ENCODE measurements around the gene RHO. TPM values are rescaled to one million over a fixed set of nuclear protein-coding genes. Genes with fewer than 3 reads are reported as not detected.

The RHO gene
- total and polyA plus RNA-seq, 2 donors (not counting 3 experiments of a cell fraction or from before 2014, with no cell fraction given): not detected

DNA sequence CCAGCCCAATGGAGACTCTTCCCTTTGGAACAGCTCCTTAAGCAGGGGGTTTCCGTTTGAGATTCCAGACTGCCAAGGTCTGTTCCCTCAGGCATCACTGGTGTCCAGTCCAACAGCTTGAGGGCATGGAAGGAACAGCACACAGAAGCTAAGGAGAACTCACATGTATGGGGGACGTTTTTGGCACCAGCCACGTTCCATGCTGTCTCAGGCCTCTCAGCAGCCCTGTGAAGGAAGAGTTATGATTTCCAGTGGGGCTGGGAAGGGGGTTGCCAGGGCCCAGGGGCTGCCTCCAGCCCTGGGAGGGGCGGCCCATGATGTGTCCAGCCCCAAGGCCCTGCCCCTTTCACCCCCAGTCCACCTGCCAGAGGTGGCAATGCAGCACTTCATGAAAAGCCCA lies 7.5 kb upstream of the RHO start:
- Histone ChIP-seq H3K36me3 (ENCODE audit: control insufficient read depth in 2 of 2, extremely low read depth in 1 of 2, insufficient read depth in 2 of 2, low read length in 2 of 2) (peaks cover 0 to 8% of the 10 kb centered on the region in 2 experiments), H3K79me2 (ENCODE audit: control insufficient read depth, insufficient read depth, low read length) (no peaks in the 10 kb centered on the region), H2AFZ (ENCODE audit: low read depth, low read length) (no peak overlapping the region), H3K27ac (ENCODE audit: insufficient read depth, low read depth, low read length) (no peak overlapping the region), H3K4me1 (ENCODE audit: control insufficient read depth, extremely low read depth, insufficient read depth, low read length) (peaks cover 4% of the 10 kb centered on the region), H4K20me1 (replicated peaks; ENCODE audit: control insufficient read depth, extremely low read depth, insufficient read depth, low read length) (no peaks in the 10 kb centered on the region), H3K4me3 (replicated peaks in 1 of 3; ENCODE audit: insufficient read depth in 1 of 3, low read depth in 1 of 3, low read length in 3 of 3) (no peak overlapping the region), H3K9me3 (replicated peaks; ENCODE audit: control insufficient read depth, insufficient read depth, low read length) (no peaks in the 10 kb centered on the region), H3K27me3 (ENCODE audit: control insufficient read depth in 2 of 2, insufficient read depth in 2 of 2, low read length in 2 of 2) (no peaks in the 10 kb centered on the region), H3K9me1 (replicated peaks; ENCODE audit: control insufficient read depth, extremely low read depth, insufficient read depth, low read length) (no peaks in the 10 kb centered on the region), H3K4me2 (ENCODE audit: insufficient read depth, low read length) (no peak overlapping the region), H3K9ac (replicated peaks; ENCODE audit: extremely low read depth, insufficient read depth, low read length) (no peak overlapping the region)
- TF ChIP-seq POLR2AphosphoS5 (IDR thresholded peaks at IDR 0.05; ENCODE audit: insufficient read depth, low read depth, low read length) (no peak), MYC (IDR thresholded peaks at IDR 0.05; ENCODE audit: low read depth, low read length) (no peak)
- FAIRE-seq: no peak
- DNase-seq (ENCODE audit: low read depth, low spot score): no peak
- ChIA-PET POLR2A (no interaction called here), CTCF (no interaction called here)
- BruUV-seq (replicated peaks): no TSS peak
- dilution Hi-C loops (cut with MboI; ENCODE audit: extremely low pct_ligation_motif_present, low sequenced_read_pairs) (no loop called here), intact Hi-C loops (cut with micrococcal nuclease) (no loop called here)

- Histone ChIP-seq H3K27ac (ENCODE audit: insufficient read depth, low read depth, low read length) (no peak overlapping the region), H3K27me3 (ENCODE audit: control insufficient read depth in 2 of 2, insufficient read depth in 2 of 2, low read length in 2 of 2) (no peaks in the 10 kb centered on the region), H4K20me1 (replicated peaks; ENCODE audit: control insufficient read depth, extremely low read depth, insufficient read depth, low read length) (no peaks in the 10 kb centered on the region), H3K4me1 (ENCODE audit: control insufficient read depth, extremely low read depth, insufficient read depth, low read length) (peaks cover 4% of the 10 kb centered on the region), H3K79me2 (ENCODE audit: control insufficient read depth, insufficient read depth, low read length) (no peaks in the 10 kb centered on the region), H3K9me1 (replicated peaks; ENCODE audit: control insufficient read depth, extremely low read depth, insufficient read depth, low read length) (no peaks in the 10 kb centered on the region), H3K9me3 (replicated peaks; ENCODE audit: control insufficient read depth, insufficient read depth, low read length) (no peaks in the 10 kb centered on the region), H3K4me2 (ENCODE audit: insufficient read depth, low read length) (no peak overlapping the region), H3K9ac (replicated peaks; ENCODE audit: extremely low read depth, insufficient read depth, low read length) (no peak overlapping the region), H3K36me3 (ENCODE audit: control insufficient read depth in 2 of 2, extremely low read depth in 1 of 2, insufficient read depth in 2 of 2, low read length in 2 of 2) (peaks cover 0 to 3% of the 10 kb centered on the region in 2 experiments), H3K4me3 (replicated peaks in 1 of 3; ENCODE audit: insufficient read depth in 1 of 3, low read depth in 1 of 3, low read length in 3 of 3) (no peak overlapping the region), H2AFZ (ENCODE audit: low read depth, low read length) (no peak overlapping the region)
- no peak for DNase-seq (ENCODE audit: low read depth, low spot score)
- intact Hi-C loops (cut with micrococcal nuclease): no loop called here
- POLR2A ChIA-PET: no interaction called here
- no peak for FAIRE-seq
- CTCF ChIA-PET: interaction anchor here (0.7 kb wide), 1 partner anchor 31 kb away, joined by 3 read pairs; no protein-coding TSS in a partner anchor
- no peak for TF ChIP-seq CTCF (IDR thresholded peaks at IDR 0.05; ENCODE audit: extremely low read depth in 1 of 2, insufficient read depth in 1 of 2, low read depth in 1 of 2, low read length in 2 of 2)
- no peak for TF ChIP-seq FOS (IDR thresholded peaks at IDR 0.05; ENCODE audit: borderline replicate concordance, insufficient read depth, low read length)
- TF ChIP-seq EZH2 (IDR thresholded peaks at IDR 0.05; ENCODE audit: borderline replicate concordance, low read depth, low read length, severe bottlenecking): no peak
- TF ChIP-seq POLR2A (IDR thresholded peaks at IDR 0.05; ENCODE audit: low read depth, low read length): no peak
- no peak for TF ChIP-seq JUN (IDR thresholded peaks at IDR 0.05; ENCODE audit: borderline replicate concordance, insufficient read depth, insufficient read length, low read depth)
- TF ChIP-seq GATA2 (IDR thresholded peaks at IDR 0.05; ENCODE audit: insufficient read depth, insufficient read length, low read depth, low read length): no peak
- no peak for TF ChIP-seq MYC (IDR thresholded peaks at IDR 0.05; ENCODE audit: low read depth, low read length)
- TF ChIP-seq, protein P1, sequence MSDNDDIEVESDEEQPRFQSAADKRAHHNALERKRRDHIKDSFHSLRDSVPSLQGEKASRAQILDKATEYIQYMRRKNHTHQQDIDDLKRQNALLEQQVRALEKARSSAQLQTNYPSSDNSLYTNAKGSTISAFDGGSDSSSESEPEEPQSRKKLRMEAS (IDR thresholded peaks at IDR 0.05; ENCODE audit: insufficient read depth, insufficient read length): no peak
- TF ChIP-seq POLR2AphosphoS5 (IDR thresholded peaks at IDR 0.05; ENCODE audit: insufficient read depth, low read depth, low read length): no peak
- no TSS peak for BruUV-seq (replicated peaks)
- dilution Hi-C loops (cut with MboI; ENCODE audit: extremely low pct_ligation_motif_present, low sequenced_read_pairs): no loop called here
Observed at GRCh38 chr3:129521611-129522010, 6.8 kb upstream of the RHO start.

All from endothelial cell of umbilical vein (primary cell).